GM12892 (cell line): Measurements from ENCODE around the gene TECPR1.

ENCODE experiments used
- DNase-seq: peaks from one replicate; pipeline ENCODE4 v3.0.0; 2011; ENCODE audit not compliant: insufficient read length
- FAIRE-seq: peaks from 2 replicates; lab custom pipeline; 2011; peaks lifted over from hg19 to GRCh38; lab: Jason Lieb, UNC
- POLR2A ChIP-seq: IDR thresholded peaks from 2 replicates; pipeline ENCODE4 v1.6.1; 2011; ENCODE audit warnings: low read depth, low read length, control low read depth
- POLR2AphosphoS5 ChIP-seq: IDR thresholded peaks from 2 replicates; pipeline ENCODE4 v1.6.1; 2011; ENCODE audit warnings: low read depth, low read length, control low read depth
- TAF1 ChIP-seq: IDR thresholded peaks from 2 replicates; pipeline ENCODE4 v1.6.1; 2011; ENCODE audit warnings: low read depth, mild to moderate bottlenecking, control low read depth, low read length, borderline replicate concordance

The TECPR1 gene

DNA sequence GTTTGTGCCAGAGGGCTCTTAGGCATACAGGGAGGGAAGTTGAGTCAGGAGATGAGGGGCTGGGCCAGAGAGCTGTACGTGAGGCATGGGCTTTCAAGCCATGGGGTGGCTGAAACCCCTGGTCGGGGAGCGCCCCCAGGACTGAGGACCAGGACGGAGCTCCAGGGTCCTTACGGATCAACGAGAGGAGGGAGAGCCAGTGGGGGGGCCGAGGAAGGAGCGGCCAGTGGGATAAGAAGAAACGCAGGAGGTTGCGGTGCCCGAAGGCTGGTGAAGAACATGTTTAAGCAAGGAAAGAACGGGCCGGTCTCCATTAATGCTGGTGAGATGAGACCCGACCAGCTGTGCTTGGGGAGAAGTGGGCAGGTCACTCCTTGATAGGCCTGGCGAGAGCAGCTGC, 84.4 kb downstream of the TECPR1 start:
- no peak for TF ChIP-seq TAF1
- no peak for TF ChIP-seq POLR2AphosphoS5
- TF ChIP-seq POLR2A: no peak
- DNase-seq: no peak
- no peak for FAIRE-seq

GRCh38 chr7:98166668-98166970, 85.4 kb downstream of the TECPR1 start:
- FAIRE-seq (no peak), DNase-seq (no peak)
- TF ChIP-seq POLR2AphosphoS5: no peak
- TF ChIP-seq POLR2A: no peak
- TF ChIP-seq TAF1: no peak

DNA sequence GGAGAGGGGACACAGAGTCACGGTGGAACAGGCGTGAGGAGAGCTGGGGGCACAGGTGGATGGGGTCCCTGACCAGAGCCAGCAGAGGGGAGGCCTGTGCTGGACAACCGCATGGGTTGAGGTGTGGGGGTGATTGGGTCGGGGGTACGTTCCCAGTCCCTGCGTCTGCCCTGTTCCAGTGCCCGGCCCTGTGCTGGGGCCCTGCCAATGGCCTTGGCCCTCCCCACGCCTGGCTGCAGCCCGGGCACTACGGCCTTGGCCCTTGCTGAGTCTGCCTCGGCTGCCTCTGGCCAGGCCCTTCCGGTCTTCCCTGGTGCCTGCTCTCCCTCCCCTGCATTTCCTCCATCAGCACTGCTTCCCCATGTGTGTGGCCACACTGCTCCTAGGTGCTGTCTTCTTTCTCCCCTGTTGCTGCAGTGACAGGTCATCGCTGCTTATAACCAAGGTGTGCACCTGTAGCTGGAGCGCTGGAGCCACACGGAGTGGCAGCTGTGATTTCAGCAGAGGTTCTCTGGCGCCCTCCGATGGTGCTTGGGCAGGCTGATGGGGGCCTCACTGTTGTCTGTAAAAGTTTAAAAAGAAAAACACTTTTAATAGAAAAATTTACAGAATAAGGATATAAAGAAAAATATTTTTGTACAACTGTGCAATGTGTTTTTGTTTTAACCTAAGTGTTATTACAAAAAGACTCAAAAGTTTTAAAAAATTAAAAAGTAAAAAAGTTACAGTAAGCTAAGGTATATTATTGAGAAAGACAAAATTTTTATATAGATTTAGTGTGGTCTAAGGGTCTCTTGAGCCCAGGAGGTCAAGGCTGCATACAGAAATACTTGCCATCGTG, 86.0 kb downstream of the TECPR1 start:
- TF ChIP-seq POLR2AphosphoS5: no peak
- TF ChIP-seq TAF1: no peak
- TF ChIP-seq POLR2A: no peak
- DNase-seq (peak; percentile 40), FAIRE-seq (no peak)
